IMR-90 (cell line): ENCODE measurements around the gene SLC44A5. TPM values are rescaled to one million over a fixed set of nuclear protein-coding genes. Genes with fewer than 3 reads are reported as not detected.

Experiments used
- ATAC-seq: fragments of 200-7000 bp; cut with Tn5 transposase; 2 replicates; pipeline ENCODE4 v1.9.1; 2020; ENCODE audit warnings: low read depth, mild to moderate bottlenecking, moderate library complexity
- BruUV-seq: library from RNA; stranded (reverse); fragments of 400-500 nt; replicated peaks from 2 replicates; lab custom pipeline; 2021; lab: Mats Ljungman, UMichigan
- CTCF ChIA-PET: fragments of 300-600 bp; formaldehyde crosslinking; extraction: SDS; loops from one replicate; lab custom pipeline; 2021; ENCODE audit warnings: antibody characterized with exemption; lab: Yijun Ruan, JAX
- POLR2A ChIA-PET: fragments of 300-600 bp; sonication (Branson Sonifier 250); formaldehyde crosslinking; loops from one replicate; lab custom pipeline; 2022; ENCODE audit warnings: antibody characterized with exemption; ENCODE audit not compliant: unreplicated experiment; lab: Charles Lee
- DNase-seq: peaks from one replicate; pipeline ENCODE4 v3.0.0; 2013
- H2AFZ ChIP-seq: replicated peaks from 2 replicates; pipeline ENCODE3; 2013; ENCODE audit warnings: low read length, mild to moderate bottlenecking; ENCODE audit not compliant: poor library complexity
- H2AK5ac ChIP-seq: 2 replicates; pipeline ENCODE4 v1.6.1; 2013; ENCODE audit warnings: low read depth, low read length, inconsistent platforms
- H2AK9ac ChIP-seq: replicated peaks from 2 replicates; pipeline ENCODE3; 2013; ENCODE audit warnings: mild to moderate bottlenecking, low read depth, low read length, moderate library complexity; ENCODE audit not compliant: poor library complexity
- H2BK120ac ChIP-seq: 2 replicates; pipeline ENCODE4 v1.6.1; 2013; ENCODE audit warnings: low read depth, low read length, inconsistent platforms
- H2BK15ac ChIP-seq: 3 replicates; pipeline ENCODE4 v1.6.1; 2013; ENCODE audit warnings: low read depth, low read length, inconsistent platforms
- H2BK20ac ChIP-seq: 2 replicates; pipeline ENCODE4 v1.6.1; 2013; ENCODE audit warnings: low read depth, mild to moderate bottlenecking, inconsistent platforms, low read length, moderate library complexity
- H2BK5ac ChIP-seq: 2 replicates; pipeline ENCODE4 v1.6.1; 2013; ENCODE audit warnings: mild to moderate bottlenecking, low read depth, low read length, inconsistent platforms; ENCODE audit not compliant: poor library complexity, severe bottlenecking
- H3K14ac ChIP-seq: replicated peaks from 2 replicates; pipeline ENCODE4 v1.6.1; 2013; ENCODE audit warnings: low read depth, low read length, inconsistent platforms
- H3K18ac ChIP-seq: 2 replicates; pipeline ENCODE4 v1.6.1; 2013; ENCODE audit warnings: low read depth, low read length, control low read depth
- H3K23ac ChIP-seq: 2 replicates; pipeline ENCODE4 v1.6.1; 2013; ENCODE audit warnings: low read depth, low read length, inconsistent platforms
- H3K27ac ChIP-seq: 2 replicates; pipeline ENCODE4 v1.5.1; 2013; ENCODE audit warnings: mild to moderate bottlenecking, control low read depth, low read length; ENCODE audit not compliant: insufficient read depth
- H3K27me3 ChIP-seq: 2 replicates; pipeline ENCODE4 v1.6.1; 2013; ENCODE audit warnings: low read length; ENCODE audit not compliant: control insufficient read depth, insufficient read depth
- H3K36me3 ChIP-seq: 2 replicates; pipeline ENCODE4 v1.6.1; 2013; ENCODE audit warnings: low read length, mixed read lengths; ENCODE audit not compliant: control insufficient read depth, insufficient read depth
- H3K4ac ChIP-seq: 2 replicates; pipeline ENCODE4 v1.6.1; 2013; ENCODE audit warnings: low read depth, low read length, inconsistent platforms
- H3K4me1 ChIP-seq: 2 replicates; pipeline ENCODE4 v1.6.1; 2013; ENCODE audit warnings: low read length, mixed read lengths; ENCODE audit not compliant: control insufficient read depth, insufficient read depth
- H3K4me2 ChIP-seq: 2 replicates; pipeline ENCODE4 v1.6.1; 2013; ENCODE audit warnings: low read depth, mild to moderate bottlenecking, control low read depth, low read length, moderate library complexity
- H3K4me3 ChIP-seq: 2 replicates; pipeline ENCODE4 v1.5.1; 2013; ENCODE audit warnings: low read depth, mild to moderate bottlenecking, control low read depth, low read length, moderate library complexity; ENCODE audit not compliant: insufficient read depth
- H3K56ac ChIP-seq: 2 replicates; pipeline ENCODE4 v1.6.1; 2013; ENCODE audit warnings: low read length, inconsistent platforms; ENCODE audit not compliant: insufficient read depth; ENCODE audit errors: extremely low read depth
- H3K79me1 ChIP-seq, 2 experiments: 2 replicates each; pipeline ENCODE4 v1.6.1; 2013; ENCODE audit warnings: low read length in 2 of 2, inconsistent platforms in 1 of 2, low read depth in 1 of 2
- H3K9ac ChIP-seq: 2 replicates; pipeline ENCODE4 v1.6.1; 2013; ENCODE audit warnings: low read depth, low read length, control low read depth
- H3K9me1 ChIP-seq: 2 replicates; pipeline ENCODE4 v1.6.1; 2013; ENCODE audit warnings: low read length, inconsistent platforms; ENCODE audit not compliant: insufficient read depth
- H3K9me3 ChIP-seq: 2 replicates; pipeline ENCODE4 v1.6.1; 2013; ENCODE audit warnings: low read length; ENCODE audit not compliant: control insufficient read depth, insufficient read depth
- H4K20me1 ChIP-seq: 2 replicates; pipeline ENCODE4 v1.6.1; 2013; ENCODE audit warnings: low read length, inconsistent platforms; ENCODE audit not compliant: insufficient read depth
- H4K5ac ChIP-seq: 2 replicates; pipeline ENCODE4 v1.6.1; 2013; ENCODE audit warnings: mild to moderate bottlenecking, low read depth, low read length, control low read depth
- H4K8ac ChIP-seq, 2 experiments: 2 replicates each; pipeline ENCODE4 v1.6.1; 2013; ENCODE audit warnings: low read depth in 2 of 2, low read length in 2 of 2, control low read depth in 1 of 2, inconsistent platforms in 1 of 2
- H4K91ac ChIP-seq: 2 replicates; pipeline ENCODE4 v1.6.1; 2013; ENCODE audit warnings: low read depth, low read length, inconsistent platforms; ENCODE audit not compliant: insufficient read depth
- CEBPB ChIP-seq: IDR thresholded peaks from 2 replicates; pipeline ENCODE4 v1.6.1; 2012; ENCODE audit warnings: low read depth, low read length, improper control_type of control experiment
- CHD1 ChIP-seq: IDR thresholded peaks from 2 replicates; pipeline ENCODE4 v1.6.1; 2012; ENCODE audit warnings: low read depth, low read length, improper control_type of control experiment
- CTCF ChIP-seq: conservative IDR thresholded peaks from 2 replicates; pipeline ENCODE4 v1.5.1; 2012; ENCODE audit warnings: mild to moderate bottlenecking, low read depth, low read length, improper control_type of control experiment
- ELK1 ChIP-seq: fragments of 150-350 bp; IDR thresholded peaks from 2 replicates; pipeline ENCODE4 v1.6.1; 2016; ENCODE audit warnings: low read depth, mild to moderate bottlenecking, low read length, moderate library complexity, borderline replicate concordance
- FOS ChIP-seq: fragments of 150-350 bp; IDR thresholded peaks from 2 replicates; pipeline ENCODE4 v1.6.1; 2016; ENCODE audit warnings: low read depth, low read length
- MXI1 ChIP-seq: IDR thresholded peaks from 2 replicates; pipeline ENCODE4 v1.6.1; 2012; ENCODE audit warnings: low read depth, mild to moderate bottlenecking, low read length, moderate library complexity, borderline replicate concordance
- NFE2L2 ChIP-seq: fragments of 150-350 bp; IDR thresholded peaks from 2 replicates; pipeline ENCODE4 v1.6.1; 2016; ENCODE audit warnings: low read depth, mild to moderate bottlenecking, low read length
- RAD21 ChIP-seq: IDR thresholded peaks from 2 replicates; pipeline ENCODE4 v1.6.1; 2012; ENCODE audit warnings: low read length, improper control_type of control experiment
- RFX5 ChIP-seq: IDR thresholded peaks from 2 replicates; pipeline ENCODE4 v1.8.0; 2012; ENCODE audit warnings: low read depth, mild to moderate bottlenecking, low read length, moderate library complexity
- SMC3 ChIP-seq: fragments of 150-350 bp; IDR thresholded peaks from 2 replicates; pipeline ENCODE4 v1.6.1; 2016; ENCODE audit warnings: low read depth, mild to moderate bottlenecking, antibody characterized with exemption, low read length, moderate library complexity
- dilution Hi-C: fragments of 300-500 bp; cut with HindIII; formaldehyde crosslinking; loops from one replicate; pipeline ENCODE4 v1.14.3; 2018; ENCODE audit warnings: low sequenced_read_pairs; ENCODE audit not compliant: unreplicated experiment
- in situ Hi-C: fragments of 300-500 bp; cut with MboI; formaldehyde crosslinking; loops from 3 replicates; pipeline ENCODE4 v1.14.3; 2019; ENCODE audit warnings: low sequenced_read_pairs, inconsistent platforms, mixed read lengths
- intact Hi-C: fragments of 100-400 bp; cut with micrococcal nuclease; formaldehyde crosslinking; loops from 2 replicates; pipeline ENCODE4 v1.10.0; 2022
- polyA plus RNA-seq, 3 experiments: library from polyadenylated mRNA; depleted of rRNA; stranded (reverse); fragments of >200 nt; gene quantifications; 2 replicates each; pipeline ENCODE4 v1.2.3, GENCODE V29; 2012; ENCODE audit warnings: low replicate concordance in 1 of 3
- total RNA-seq: library from RNA; depleted of rRNA; stranded (reverse); fragments of >200 nt; gene quantifications from 2 replicates; pipeline ENCODE4 v1.2.3, GENCODE V29; 2012
- TF ChIP-seq, protein P1 (sequence below): fragments of 150-350 bp; IDR thresholded peaks from 2 replicates; pipeline ENCODE4 v1.6.1; 2017; ENCODE audit warnings: mild to moderate bottlenecking, antibody characterized with exemption, low read length, low read depth

SLC44A5 gene
- total and polyA plus RNA-seq, 2 of the 4 experiments (the other 2 are of a cell fraction), result under 0.01 TPM; not detected in 1

DNA sequence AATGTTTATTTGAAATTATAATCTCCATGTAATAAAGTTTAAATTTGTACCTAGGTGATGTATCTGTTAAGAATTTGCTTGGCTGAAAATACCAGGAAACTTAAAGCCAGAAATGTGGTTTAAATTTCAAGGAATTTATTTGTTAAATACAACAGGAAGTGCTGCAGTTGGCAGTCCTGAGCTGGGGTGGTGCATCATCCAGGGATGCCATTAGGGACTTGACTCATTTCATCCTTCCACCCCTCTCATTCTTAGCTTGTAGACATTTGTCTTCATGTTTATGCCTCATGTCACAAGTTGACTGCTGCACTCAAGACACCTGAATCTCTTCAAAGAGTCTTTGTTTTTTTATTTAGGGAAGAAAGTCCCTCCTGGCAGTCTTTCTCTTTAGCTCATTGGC, 300.8 kb downstream of the SLC44A5 start:
- Histone ChIP-seq H2AFZ (no peak overlapping the region), H3K4me3 (no peak overlapping the region), H2BK120ac (no peak overlapping the region), H2BK20ac (no peak overlapping the region), H3K4me1 (no peaks in the 10 kb centered on the region), H3K56ac (no peak overlapping the region), H3K18ac (no peak overlapping the region), H4K91ac (no peak overlapping the region), H4K20me1 (no peaks in the 10 kb centered on the region), H2BK5ac (no peak overlapping the region), H3K36me3 (no peaks in the 10 kb centered on the region), H3K9ac (no peak overlapping the region), H3K4me2 (no peak overlapping the region), H3K23ac (no peak overlapping the region), H2AK9ac (no peak overlapping the region), H3K14ac (no peak overlapping the region), H2AK5ac (no peak overlapping the region), H3K79me1 (no peaks in the 10 kb centered on the region), H3K4ac (no peak overlapping the region), H4K5ac (no peak overlapping the region), H3K9me1 (no peaks in the 10 kb centered on the region), H3K27me3 (no peaks in the 10 kb centered on the region), H4K8ac (no peak overlapping the region), H2BK15ac (no peak overlapping the region), H3K9me3 (no peaks in the 10 kb centered on the region), H3K27ac (no peak overlapping the region)
- ATAC-seq (no peak), DNase-seq (no peak)
- TF ChIP-seq RAD21, result no peak
- no peak for TF ChIP-seq SMC3
- TF ChIP-seq CHD1, result no peak
- TF ChIP-seq CTCF, result no peak
- no peak for TF ChIP-seq ELK1
- TF ChIP-seq CEBPB, result no peak
- no peak for TF ChIP-seq FOS
- TF ChIP-seq MXI1, result no peak
- no peak for TF ChIP-seq NFE2L2
- TF ChIP-seq RFX5, result no peak
- TF ChIP-seq, protein P1, sequence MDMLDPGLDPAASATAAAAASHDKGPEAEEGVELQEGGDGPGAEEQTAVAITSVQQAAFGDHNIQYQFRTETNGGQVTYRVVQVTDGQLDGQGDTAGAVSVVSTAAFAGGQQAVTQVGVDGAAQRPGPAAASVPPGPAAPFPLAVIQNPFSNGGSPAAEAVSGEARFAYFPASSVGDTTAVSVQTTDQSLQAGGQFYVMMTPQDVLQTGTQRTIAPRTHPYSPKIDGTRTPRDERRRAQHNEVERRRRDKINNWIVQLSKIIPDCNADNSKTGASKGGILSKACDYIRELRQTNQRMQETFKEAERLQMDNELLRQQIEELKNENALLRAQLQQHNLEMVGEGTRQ, result no peak
- no TSS peak for BruUV-seq
- in situ Hi-C loops, result no loop called here
- intact Hi-C loops, result no loop called here
- ChIA-PET POLR2A (no interaction called here), CTCF (no interaction called here)
- dilution Hi-C loops, result no loop called here
